NCI-H1417 treated with DMSO at 0.1 percent for 48 hours (cell line): ENCODE measurements around the gene GFOD1.

ENCODE experiments used
- DNase-seq: peaks from one replicate; lab custom pipeline; 2025; lab: John Stamatoyannopoulos, UW

GFOD1 gene, protein sequence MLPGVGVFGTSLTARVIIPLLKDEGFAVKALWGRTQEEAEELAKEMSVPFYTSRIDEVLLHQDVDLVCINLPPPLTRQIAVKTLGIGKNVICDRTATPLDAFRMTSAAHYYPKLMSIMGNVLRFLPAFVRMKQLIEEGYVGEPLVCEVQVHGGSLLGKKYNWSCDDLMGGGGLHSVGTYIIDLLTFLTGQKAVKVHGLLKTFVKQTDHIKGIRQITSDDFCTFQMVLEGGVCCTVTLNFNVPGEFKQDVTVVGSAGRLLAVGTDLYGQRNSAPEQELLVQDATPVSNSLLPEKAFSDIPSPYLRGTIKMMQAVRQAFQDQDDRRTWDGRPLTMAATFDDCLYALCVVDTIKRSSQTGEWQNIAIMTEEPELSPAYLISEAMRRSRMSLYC

DNA sequence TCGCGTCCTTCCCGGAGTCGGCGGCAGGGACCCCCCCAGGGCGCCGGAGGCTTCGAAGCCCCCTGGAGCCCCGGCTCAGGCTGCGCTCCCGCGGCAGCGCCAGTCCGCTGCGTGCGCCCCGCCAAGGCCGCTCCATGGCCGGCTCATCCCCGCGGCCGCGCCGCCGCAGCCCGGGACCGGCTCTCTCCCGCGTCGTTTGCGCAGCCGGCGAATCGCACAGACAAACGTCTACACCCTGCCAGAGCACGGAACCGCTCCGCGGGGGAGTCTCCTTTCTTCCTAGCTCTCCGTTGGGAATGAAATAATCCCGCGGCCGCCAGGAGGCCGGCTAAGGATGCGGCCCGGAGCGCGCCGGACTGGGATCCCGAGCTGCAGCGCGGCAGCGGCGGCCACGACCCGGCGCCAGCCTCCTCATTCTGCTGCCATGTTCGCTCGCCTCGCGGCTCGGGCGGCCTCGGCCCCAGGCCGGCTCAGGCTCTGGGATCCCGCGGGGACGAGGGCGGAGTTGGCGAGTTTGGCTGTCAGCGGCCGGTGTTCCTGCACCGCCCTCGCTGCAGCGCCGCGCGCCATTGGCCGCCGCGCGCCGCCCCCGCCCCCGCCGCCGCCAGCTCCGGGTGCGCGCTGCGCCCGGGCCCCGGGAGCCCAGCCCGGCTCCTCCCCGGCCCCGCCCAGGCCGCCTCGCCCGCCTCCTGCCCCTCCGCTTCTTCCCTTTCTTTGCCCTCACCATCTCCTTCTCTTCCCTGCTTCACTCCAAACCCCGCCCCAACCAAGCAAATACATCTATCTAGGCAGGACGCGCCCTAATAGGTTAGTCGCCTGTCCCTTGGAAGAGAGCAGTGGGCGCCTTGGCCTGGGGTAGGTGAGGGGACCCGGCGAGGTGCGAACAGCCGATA, at the start of gene GFOD1:
TSS of gene GFOD1 (minus strand) at position 479 of the 893 bp plus-strand sequence. CDS start 710 bp downstream, outside the sequence.
- DNase-seq, result no peak

DNA sequence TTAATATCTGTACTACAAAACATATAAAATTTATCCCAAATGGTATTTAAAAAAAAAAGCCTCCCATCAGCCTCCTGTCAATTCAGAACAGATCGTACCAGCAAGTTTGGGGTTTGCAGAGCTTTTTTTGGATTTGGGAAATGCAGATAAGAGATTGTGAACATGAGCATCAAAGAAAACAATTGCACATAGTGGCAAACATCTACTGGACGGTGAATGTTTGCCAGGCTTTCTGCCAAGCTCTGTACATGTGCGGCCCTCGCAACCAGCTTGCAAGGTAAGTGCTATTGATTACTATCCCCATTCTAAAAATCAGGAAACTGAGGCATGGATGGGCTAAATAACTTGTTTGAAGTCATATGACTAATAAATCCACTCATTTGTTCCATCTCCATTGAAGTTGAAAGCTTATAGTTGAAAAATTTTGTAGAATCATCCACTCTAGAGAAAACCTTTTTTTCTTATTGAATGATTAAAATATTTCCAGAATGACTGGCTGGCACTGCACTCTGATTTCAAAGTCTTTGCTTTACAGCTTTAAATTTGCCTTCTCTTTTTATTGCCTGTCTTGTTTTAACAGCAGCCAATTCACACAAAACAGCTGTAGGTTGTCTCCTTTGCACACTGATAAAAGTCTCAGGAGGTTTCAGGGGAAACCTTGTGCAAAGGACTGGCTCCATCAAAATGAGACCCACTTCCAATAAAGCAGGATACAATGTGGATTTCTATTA, 49.6 kb upstream of the GFOD1 start:
- no peak for DNase-seq

DNA sequence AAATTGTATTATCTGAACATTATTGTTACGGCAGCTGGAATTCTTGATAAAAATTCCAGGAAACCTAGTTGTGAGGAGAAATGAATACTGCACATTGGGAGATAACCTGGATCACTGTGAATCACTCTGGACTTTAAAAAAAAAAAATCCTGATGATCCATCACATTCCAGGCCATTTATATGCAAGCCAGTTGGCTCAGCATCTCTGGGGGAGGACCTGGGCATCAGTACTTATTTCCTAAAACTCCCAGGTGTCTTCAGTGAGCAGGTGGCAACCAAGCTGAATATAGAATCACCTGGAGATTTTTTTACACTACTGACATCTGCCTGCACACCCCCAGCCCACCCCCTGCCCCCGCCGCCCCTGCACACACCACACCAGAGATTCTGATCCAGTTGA, 47.9 kb upstream of the GFOD1 start:
- no peak for DNase-seq

DNA sequence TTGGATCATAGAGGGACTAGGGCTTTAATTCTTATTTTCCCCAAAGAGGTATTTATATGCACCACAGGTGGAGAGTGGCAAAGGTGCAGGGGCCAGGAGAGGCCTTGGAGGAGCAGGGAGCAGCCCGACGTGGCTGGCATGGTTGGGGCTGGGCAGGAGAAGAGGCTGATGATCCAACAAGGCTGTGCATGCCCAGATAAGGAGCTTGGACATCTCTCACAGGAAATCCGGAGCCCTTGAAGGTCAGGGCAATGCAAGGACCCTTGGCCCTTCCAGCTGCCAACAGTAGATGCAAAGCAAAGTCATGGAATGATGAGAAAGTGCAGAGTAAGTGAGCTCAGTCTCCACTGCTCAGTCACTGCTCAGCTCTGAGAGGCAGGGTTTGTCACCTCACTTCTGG, 47.1 kb upstream of the GFOD1 start:
- DNase-seq, result no peak

DNA sequence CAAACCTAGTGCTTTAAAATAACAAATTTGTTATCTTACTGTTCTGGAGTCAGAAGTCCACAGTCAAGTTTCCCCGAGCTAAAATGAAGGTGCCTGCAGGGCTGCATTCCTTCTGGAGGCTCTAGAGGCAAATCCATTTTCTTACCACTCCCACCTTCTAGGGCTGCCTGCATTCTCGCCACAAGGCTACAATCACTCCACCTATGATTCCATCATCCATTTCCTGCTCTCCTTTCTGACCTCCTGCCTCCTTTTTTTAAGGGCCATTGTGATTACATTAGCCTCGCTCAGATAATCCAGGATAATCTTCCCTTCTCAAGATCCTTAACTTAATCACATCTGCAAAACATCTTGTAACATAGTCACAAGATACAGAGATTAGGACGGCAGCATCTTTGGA, 44.6 kb upstream of the GFOD1 start:
- no peak for DNase-seq

DNA sequence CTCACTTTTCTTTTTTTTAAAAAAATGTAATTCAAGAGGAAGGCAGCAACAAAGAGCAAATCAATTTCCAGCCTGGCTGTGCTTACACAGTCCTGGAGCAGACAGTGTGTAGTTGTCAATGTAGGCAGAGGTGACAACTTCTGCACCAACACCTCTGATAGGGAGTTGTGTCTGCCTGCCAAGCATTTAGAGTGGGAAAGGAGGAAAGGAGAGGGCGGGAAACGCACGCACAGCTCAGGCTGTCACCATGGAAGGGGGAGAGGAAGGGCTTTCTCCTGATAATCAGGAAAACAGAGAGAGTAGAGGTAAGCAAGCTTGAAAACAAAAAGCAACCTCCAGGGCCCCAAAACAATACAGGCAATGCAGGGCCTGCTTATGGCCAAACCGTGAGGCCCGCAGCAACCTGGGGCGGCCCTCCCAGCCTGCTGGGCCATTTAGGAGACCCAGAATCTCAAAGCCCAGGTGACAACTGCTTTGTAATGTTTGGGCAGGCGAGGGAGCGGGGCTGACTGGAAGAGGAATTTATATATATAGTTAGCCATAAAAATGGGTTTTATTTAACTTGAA, 41.5 kb upstream of the GFOD1 start:
- DNase-seq, result no peak

DNA sequence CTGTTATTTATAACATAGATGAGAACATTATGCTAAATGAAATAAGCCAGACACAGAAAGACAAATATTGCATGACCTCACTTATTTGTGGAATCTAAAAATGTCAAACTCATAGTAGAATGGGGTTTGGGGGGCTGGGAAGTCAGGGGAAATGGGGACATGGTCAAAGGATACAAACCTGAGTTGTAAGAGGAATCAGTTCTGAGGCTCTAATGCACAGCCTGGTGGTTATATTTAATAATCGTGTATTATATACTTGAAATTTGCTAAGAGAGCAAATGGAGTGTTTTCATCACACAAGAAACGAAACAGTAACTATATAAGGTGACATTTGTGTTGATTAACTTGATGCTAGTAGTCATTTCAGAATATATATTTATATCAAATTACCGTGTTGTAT, 40.8 kb upstream of the GFOD1 start:
- no peak for DNase-seq

DNA sequence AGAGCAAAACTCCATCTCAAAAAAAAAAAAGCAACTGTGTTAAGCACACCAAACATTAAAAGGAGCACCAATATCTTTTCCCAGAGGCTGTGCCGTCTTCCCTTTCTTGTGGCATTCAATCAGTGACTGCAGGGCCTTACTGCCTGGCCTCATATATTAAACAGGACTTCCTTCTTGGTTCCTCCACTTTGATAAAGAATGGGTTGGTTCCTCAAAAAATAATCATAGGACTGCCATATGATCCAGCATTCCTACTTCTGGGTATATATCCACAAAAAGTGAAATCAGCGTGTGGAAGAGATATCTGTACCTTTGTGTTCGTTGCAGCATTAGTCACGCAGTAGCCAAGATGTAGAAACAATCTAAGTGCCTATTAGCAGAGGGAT, 40.3 kb upstream of the GFOD1 start:
- no peak for DNase-seq

DNA sequence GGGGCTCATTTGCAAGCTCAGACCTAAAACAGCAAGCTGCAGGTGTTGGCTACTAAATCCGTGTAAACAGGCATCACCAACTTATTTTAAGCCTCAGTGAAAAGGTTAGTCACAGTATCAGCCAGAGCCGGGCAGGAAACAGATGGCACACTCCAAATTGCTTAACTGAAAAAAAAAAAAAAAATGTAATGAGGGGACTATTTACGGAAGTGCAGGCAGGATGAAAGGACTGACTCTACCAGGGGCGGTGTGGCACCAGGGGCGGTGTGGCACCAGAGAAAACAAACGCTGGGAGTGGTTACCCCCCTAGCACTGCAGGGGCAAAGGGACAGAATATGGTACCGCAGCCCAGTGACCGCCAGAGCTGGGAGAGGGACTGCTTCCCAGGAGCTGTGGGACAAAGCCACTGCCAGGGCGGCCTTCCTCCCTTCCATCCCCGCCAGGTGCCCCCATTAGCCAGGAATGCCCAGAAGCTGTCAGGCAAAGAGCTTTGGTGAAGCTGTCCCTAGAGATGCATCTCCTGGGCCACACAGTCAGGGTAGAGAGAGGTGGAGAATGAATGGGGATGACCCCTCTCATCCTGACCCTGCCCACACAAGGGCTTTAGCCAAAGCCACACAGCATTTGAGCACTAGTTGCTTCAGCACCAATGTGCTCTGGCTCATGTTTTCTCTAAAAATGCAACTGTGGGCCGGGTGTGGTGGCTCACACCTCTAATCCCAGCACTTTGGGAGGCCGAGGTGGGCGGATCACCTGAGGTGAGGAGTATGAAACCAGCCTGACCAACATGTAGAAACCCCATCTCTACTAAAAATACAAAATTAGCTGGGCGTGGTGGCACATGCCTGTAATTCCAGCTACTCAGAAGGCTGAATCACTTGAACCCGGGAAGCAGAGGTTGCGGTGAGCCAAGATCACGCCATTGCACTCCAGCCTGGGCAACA, 39.6 kb upstream of the GFOD1 start:
- DNase-seq, result peak; percentile 32

DNA sequence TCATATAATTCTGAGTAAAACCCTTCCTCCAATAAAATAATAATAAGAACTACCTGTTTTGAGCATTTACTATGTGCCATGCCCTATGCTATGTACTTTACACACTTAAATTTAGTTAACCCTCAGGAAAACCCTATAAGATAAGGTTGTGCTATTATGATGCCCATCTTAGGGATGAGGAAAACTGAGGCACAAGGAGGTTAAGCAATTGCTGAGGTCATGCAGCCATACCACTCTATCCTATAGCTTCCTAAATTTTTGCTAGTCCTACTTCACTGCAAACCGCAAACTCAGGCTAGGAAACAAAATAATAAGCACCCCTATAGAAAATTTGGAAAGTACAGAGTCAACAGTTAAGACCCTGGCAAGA, 38.9 kb upstream of the GFOD1 start:
- DNase-seq, result no peak

DNA sequence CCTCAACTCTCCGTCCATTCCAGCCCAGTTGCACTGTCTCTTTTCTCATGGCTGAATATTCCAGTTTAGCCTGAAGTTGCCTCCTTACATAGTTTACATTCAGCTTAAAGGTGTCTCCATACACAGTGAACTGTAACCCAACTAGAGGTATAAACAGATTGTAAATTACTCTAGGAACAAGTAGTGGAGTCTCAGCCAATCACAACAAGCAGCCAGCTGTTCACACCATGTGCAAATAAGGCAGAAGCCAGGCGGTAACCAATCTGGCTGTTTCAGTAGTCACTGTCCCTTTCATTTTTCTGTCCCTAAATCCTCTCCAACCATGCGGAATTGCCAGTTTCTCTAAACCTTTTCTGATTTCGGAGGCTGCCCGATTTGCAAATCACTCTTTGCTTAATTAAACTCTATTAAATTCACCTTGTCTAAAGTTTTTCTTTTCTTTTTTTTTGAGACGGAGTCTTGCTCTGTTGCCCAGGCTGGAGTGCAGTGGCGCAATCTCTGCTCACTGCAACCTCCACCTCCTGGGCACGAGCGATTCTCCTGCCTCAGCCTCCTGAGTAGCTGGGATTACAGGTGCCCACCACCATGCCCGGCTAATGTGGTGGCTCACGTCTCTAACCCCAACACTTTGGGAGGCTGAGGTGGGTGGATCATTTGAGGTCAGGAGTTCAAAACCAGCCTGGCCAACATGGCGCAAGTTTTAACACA, 37.6 kb upstream of the GFOD1 start:
- DNase-seq, result no peak

DNA sequence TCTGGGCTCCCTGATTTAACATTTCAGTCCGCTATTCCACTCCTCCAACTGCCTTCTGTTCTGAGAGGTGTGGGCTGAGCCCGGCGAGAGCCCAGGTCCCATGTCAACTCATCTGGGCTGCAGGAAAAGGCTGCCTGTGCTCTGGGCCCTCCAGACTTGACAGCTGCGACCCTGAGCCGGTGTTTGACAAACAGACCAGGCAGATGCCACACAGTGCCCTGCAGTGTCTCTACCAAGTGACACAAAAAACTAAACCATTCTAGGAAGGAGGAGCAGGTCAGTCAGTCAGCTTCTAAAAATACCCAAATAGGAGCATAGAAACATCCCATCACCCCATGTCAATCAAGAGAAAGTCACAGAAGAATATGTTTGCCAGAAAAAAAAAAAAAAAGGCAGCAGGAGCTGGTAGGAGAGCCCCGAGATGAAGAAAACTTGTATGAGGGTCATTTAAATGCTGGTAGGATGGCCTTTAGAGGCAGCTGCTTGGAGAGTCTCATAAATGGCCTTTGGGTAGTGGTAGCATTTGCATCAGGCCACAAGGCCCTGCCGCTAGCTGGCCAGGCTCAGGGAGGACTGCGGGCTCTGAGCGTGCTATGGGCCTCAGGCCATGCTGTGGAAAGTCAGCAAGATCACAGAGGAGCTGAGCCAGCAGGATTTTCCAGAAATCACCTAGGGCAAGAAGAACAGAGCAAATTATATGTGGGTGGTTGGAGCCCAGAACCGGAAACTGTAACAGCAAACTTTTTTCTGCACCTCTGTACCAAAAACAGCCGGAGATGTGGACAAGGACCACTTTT, 36.6 kb upstream of the GFOD1 start:
- DNase-seq, result no peak

DNA sequence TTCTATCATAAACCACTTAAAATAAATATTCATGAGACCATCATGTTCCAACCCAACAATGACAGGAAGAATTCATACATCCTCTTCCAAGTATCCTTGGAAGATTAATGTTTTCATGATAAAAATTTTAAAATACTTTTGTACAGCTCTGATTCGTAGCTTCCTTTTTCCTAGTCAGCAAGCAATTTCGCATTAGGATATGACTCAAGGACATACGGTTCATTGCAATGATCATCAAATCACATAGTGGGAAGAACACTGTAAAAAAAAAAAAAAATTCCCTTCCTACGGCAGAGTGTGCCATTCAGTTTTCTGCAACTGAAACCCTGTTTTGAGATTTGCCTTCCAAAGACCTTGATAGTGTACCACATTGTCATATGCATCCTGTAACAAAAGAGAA, 35.3 kb upstream of the GFOD1 start:
- DNase-seq, result no peak

DNA sequence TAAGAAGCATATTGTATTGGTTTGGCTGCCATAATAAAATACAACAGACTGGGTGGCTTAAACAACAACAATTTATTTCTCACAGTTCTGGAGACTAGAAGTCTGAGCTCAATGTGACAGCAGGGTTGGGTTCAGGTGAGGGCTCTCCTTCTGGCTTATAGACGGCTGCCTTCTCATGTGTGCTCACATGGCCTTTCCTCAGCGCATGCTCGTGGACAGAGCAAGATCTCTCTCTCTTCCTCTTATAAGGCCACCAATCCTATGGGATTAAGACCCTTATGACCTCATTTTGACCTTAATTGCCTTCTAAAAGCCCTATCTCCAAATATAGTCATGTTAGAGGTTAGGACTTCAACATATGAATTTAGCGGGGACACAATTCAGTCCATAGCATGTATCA, 32.4 kb upstream of the GFOD1 start:
- no peak for DNase-seq

DNA sequence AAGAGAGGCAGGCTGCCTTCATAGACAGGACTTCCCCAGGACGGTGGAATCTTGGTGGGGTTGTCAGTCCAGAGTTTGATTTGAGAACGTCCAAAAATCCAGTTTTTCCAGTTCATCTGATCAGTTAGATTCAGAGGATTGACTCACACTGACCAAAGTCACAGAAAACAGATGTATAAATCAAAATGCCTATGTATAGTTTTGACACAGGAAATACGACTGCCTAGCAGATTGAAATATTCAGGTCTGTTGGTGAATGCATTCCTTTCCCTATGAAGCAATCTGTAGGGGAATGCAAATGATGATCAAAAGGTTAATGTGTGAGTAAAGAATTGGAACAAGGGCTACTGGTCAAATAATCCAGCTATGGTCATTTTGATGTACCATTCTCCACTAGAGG, 29.7 kb upstream of the GFOD1 start:
- DNase-seq, result no peak

DNA sequence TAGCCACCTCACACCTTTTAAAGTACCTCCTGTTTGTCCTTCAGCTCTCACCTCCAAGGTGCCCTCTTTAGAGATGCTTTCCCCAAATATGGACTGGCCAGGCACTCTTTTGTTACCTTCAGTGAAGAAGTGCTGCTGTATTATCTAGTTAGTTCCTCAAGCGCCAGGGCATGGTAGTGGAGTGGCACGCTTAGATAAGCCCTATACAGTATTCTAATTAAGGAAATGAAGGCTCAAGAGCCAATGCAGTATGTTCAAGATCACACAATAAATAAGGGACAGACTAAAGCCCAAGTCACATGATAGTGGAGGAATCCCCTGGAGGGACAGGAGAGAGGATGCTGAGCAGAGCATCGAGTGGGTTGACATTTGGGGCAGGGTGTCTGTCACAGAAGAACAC, 28.5 kb upstream of the GFOD1 start:
- no peak for DNase-seq

DNA sequence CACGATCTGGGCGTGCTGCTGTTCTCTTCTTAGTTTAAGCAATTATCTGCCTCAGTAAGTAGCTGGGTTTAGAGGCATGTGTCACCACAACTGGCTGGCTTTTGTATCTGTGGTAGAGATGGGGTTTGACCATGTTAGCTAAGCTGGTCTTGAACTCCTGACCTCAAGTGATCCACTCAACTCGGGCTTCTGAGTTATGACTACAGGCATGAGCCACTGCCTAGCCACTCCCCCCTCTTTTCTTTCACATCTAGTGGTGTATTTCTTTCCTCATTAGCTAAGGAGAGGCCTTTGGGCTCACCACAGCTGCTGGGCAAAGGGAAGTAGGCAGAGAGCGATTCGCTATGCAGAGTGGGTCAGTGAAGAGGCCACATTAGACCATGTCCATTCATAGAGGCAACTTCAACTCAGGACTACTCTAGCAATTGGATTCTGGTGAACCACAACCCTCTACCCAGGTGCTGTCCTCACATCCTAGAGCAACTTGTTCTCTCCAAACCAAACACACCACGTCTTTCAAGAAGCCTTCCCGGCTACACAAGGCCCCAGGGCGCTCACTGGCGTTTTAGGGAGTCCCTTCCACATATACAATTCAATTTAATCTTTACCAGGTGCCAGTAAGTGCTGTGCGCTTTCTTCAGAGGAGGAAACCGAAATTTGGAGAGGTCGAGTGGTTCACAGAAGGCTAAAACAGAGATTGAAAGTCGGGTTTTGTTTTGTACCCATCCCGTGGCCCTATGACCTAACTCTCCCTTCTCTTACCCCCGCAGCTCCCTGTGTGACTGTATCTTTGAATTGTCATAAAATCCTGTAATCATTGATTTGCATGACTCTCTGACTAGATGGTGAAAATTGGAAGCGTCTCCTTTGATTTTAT, 26.5 kb upstream of the GFOD1 start:
- DNase-seq, result no peak

DNA sequence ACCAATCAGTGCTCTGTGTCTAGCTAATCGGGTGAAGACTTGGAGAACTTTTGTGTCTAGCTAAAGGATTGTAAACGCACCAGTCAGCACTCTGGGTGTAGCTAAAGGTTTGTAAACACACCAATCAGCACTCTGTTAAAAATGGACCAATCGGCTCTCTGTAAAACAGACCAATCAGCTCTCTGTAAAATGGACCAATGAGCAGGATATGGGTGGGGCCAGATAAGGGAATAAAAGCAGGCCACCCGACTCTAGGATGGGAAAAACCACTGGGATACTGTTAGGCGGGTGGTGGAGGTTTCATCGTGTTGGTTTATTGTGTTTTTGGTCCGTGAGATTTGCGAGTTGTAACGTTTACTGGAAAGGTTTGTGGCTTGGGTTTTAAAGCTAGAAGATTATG, 25.5 kb upstream of the GFOD1 start:
- DNase-seq, result no peak
